DMS153 treated with DMSO at 0.1 percent for 48 hours (cell line): Measurements from ENCODE around the gene CYB5RL.
"Not testable (repeated sequence)": the region's sequence is repeated elsewhere in the genome, so short reads cannot be mapped to it uniquely, and the experiment has no call there.

Experiments used
- DNase-seq: peaks from one replicate; lab custom pipeline; 2025; ENCODE audit not compliant: unreplicated experiment; lab: John Stamatoyannopoulos, UW

The CYB5RL gene

GRCh38 chr1:54190526-54190925, 9.3 kb downstream of the CYB5RL start:
- no peak for DNase-seq

- no peak for DNase-seq
These were observed 11.5 kb downstream of the CYB5RL start for GRCh38 chr1:54188291-54188690.

- no peak for DNase-seq
These were observed 13.8 kb downstream of the CYB5RL start for GRCh38 chr1:54186056-54186455.

GRCh38 chr1:54180701-54181360, 19.0 kb downstream of the CYB5RL start:
- DNase-seq = no peak

- DNase-seq = no peak
These were observed 21.3 kb downstream of the CYB5RL start for GRCh38 chr1:54178296-54179070.

- DNase-seq = no peak
These were observed 22.1 kb downstream of the CYB5RL start for GRCh38 chr1:54177726-54178125.

- no peak for DNase-seq
These were observed 23.1 kb downstream of the CYB5RL start for GRCh38 chr1:54176621-54177327.

GRCh38 chr1:54174106-54174505, 25.7 kb downstream of the CYB5RL start:
- DNase-seq = no peak

- no peak for DNase-seq
These were observed 26.1 kb downstream of the CYB5RL start for GRCh38 chr1:54173681-54174080.

GRCh38 chr1:54172614-54173599, 26.9 kb downstream of the CYB5RL start:
- DNase-seq = no peak

- no peak for DNase-seq
These were observed 28.2 kb downstream of the CYB5RL start for GRCh38 chr1:54171606-54172005.

GRCh38 chr1:54171016-54171415, 28.8 kb downstream of the CYB5RL start:
- DNase-seq = no peak

- no peak for DNase-seq
These were observed 30.8 kb downstream of the CYB5RL start for GRCh38 chr1:54169068-54169467.

- DNase-seq = no peak
These were observed 31.4 kb downstream of the CYB5RL start for GRCh38 chr1:54168206-54168965.

GRCh38 chr1:54167422-54168139, 32.2 kb downstream of the CYB5RL start:
- no peak for DNase-seq

GRCh38 chr1:54166357-54166756, 33.5 kb downstream of the CYB5RL start:
- DNase-seq = not testable (repeated sequence)

GRCh38 chr1:54165146-54165545, 34.7 kb downstream of the CYB5RL start:
- no peak for DNase-seq

GRCh38 chr1:54163573-54163972, 36.3 kb downstream of the CYB5RL start:
- no peak for DNase-seq

GRCh38 chr1:54163051-54163450, 36.8 kb downstream of the CYB5RL start:
- no peak for DNase-seq
